Parathyroid adenoma (tissue), 2 donors: ENCODE measurements around the gene CFAP20.

ENCODE experiments used
- H2AFZ ChIP-seq: fragments of 300-600 bp; sonication (generic); one replicate; pipeline ENCODE4 v1.7.0; 2017; ENCODE audit warnings: antibody characterized with exemption, mild to moderate bottlenecking
- H3K27ac ChIP-seq: fragments of 300-600 bp; sonication (generic); one replicate; pipeline ENCODE4 v1.7.0; 2017
- H3K27me3 ChIP-seq: fragments of 300-600 bp; sonication (generic); one replicate; pipeline ENCODE4 v1.7.0; 2017; ENCODE audit warnings: low read length; ENCODE audit not compliant: control insufficient read depth, insufficient read depth
- H3K36me3 ChIP-seq: fragments of 300-600 bp; sonication (generic); one replicate; pipeline ENCODE4 v1.7.0; 2017; ENCODE audit warnings: low read length; ENCODE audit not compliant: control insufficient read depth, insufficient read depth
- H3K4me1 ChIP-seq: fragments of 300-600 bp; sonication (generic); one replicate; pipeline ENCODE4 v1.7.0; 2017; ENCODE audit warnings: control low read depth
- H3K4me2 ChIP-seq: fragments of 300-600 bp; sonication (generic); one replicate; pipeline ENCODE4 v1.7.0; 2017; ENCODE audit warnings: low read length
- H3K4me3 ChIP-seq: fragments of 300-600 bp; sonication (generic); one replicate; pipeline ENCODE4 v1.7.0; 2017; ENCODE audit warnings: low read depth, low read length
- H3K79me2 ChIP-seq: fragments of 300-600 bp; sonication (generic); one replicate; pipeline ENCODE4 v1.7.0; 2017; ENCODE audit warnings: control low read depth
- H3K9ac ChIP-seq: fragments of 300-600 bp; sonication (generic); one replicate; pipeline ENCODE4 v1.7.0; 2017; ENCODE audit warnings: mild to moderate bottlenecking
- H3K9me3 ChIP-seq: fragments of 300-600 bp; sonication (generic); one replicate; pipeline ENCODE4 v1.7.0; 2017; ENCODE audit warnings: low read length; ENCODE audit not compliant: control insufficient read depth
- TF ChIP-seq, protein P1 (sequence below): fragments of 300-600 bp; sonication (generic); IDR thresholded peaks from one replicate; pipeline ENCODE4 v1.7.0; 2017; ENCODE audit warnings: antibody characterized with exemption, mild to moderate bottlenecking
- donor health status: primary hyperparathyroidism.

The CFAP20 gene

DNA sequence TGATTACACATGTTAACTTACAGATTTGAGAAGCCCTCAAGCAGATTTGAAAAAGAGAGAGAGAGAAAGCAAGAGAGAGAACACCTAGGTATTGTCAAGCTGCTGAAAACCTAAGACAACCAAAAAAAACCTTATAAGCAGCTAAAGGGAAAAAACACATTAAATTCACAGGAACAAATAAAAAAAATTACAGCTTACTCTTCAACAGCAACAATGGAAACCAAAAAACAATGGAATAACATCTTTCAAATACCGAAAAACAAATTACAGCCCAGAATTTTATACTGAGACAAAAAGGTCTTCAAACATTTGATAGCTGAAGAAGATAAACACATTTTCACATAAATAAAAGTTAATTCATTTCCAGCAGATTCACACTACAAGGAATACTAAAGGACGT, 8.4 kb upstream of the CFAP20 start:
- TF ChIP-seq, protein P1, sequence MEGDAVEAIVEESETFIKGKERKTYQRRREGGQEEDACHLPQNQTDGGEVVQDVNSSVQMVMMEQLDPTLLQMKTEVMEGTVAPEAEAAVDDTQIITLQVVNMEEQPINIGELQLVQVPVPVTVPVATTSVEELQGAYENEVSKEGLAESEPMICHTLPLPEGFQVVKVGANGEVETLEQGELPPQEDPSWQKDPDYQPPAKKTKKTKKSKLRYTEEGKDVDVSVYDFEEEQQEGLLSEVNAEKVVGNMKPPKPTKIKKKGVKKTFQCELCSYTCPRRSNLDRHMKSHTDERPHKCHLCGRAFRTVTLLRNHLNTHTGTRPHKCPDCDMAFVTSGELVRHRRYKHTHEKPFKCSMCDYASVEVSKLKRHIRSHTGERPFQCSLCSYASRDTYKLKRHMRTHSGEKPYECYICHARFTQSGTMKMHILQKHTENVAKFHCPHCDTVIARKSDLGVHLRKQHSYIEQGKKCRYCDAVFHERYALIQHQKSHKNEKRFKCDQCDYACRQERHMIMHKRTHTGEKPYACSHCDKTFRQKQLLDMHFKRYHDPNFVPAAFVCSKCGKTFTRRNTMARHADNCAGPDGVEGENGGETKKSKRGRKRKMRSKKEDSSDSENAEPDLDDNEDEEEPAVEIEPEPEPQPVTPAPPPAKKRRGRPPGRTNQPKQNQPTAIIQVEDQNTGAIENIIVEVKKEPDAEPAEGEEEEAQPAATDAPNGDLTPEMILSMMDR = no peak
- Histone ChIP-seq H3K4me1 (no peaks in the 10 kb centered on the region), H3K79me2 (no peaks in the 10 kb centered on the region), H3K27me3 (no peaks in the 10 kb centered on the region), H3K4me3 (no peak overlapping the region), H3K4me2 (no peak overlapping the region), H3K9ac (no peak overlapping the region), H3K27ac (no peak overlapping the region), H3K36me3 (no peaks in the 10 kb centered on the region), H2AFZ (no peak overlapping the region), H3K9me3 (no peaks in the 10 kb centered on the region)

DNA sequence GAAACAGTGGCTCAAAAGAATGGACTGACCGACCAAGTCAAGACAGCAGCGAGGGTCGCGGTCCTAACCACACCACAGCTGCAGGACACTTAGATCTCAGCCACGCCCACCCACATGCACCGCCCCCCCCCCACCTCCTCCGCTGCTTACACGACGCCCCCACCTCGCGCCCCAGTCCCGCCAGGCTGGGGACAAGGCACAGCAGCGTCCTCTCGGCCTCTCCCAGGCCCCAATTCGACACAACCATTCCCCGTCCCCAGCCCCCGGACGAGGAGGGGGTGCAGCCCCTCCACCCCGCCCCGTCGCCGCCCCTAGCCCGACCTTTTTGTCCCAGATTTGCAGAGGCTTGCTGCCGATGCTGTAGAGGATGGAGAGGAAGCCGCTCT, 477 bp downstream of the CFAP20 start:
- Histone ChIP-seq H3K27ac (peak overlapping the region; percentile 79), H3K4me2 (peak overlapping the region; percentile 87), H3K4me3 (peak overlapping the region; percentile 94), H3K9ac (peak overlapping the region; percentile 28), H2AFZ (peak overlapping the region; percentile 62), H3K79me2 (peaks cover 35% of the 10 kb centered on the region), H3K36me3 (no peaks in the 10 kb centered on the region), H3K9me3 (no peaks in the 10 kb centered on the region), H3K27me3 (no peaks in the 10 kb centered on the region), H3K4me1 (peaks cover 8% of the 10 kb centered on the region)
- TF ChIP-seq, protein P1 = no peak

DNA sequence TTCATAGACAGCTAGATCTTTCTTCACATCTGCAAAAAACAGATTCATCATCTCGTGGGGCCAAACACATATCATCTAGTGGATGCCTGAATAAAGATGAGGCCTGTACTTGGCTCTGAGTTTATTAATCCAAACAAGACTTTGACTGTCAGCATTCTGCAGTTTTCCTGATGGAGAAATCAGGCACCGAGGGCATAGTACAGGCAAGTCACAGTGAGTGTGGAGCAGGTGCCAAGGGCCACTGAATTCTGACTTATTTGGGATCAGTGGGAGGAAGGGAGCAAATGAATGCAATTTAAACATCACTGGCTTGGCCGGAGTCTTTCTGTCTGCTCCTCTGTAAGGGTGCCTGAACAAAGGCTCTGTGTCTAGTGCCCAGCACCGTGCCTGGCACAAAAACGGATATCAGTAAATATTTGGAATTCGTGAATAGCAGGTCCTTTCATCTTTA, 975 bp downstream of the CFAP20 start:
- H3K4me3 ChIP-seq = peak overlapping the region; percentile 94
- no peaks in the 10 kb centered on the region for H3K27me3 ChIP-seq
- H3K27ac ChIP-seq = peak overlapping the region; percentile 75

DNA sequence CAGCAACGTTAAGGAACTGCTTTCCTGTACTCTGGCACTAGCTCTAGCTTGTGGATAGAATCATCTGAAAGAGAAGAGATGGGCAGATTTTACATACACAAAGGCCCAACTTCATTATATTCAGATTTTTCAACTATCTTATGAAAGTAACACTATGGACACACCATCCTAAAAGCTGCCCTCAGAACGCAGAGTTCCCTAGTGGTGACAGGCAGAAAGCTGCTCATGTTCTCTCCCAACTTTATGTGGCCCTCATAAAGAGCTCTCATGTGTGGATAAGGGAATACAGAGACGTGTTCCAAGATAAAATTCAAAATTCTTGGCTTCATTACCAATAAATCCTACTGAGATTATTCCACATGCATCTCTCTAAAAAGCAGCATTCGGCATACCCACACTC, 1.5 kb downstream of the CFAP20 start:
- H3K9me3 ChIP-seq = no peaks in the 10 kb centered on the region
- no peak overlapping the region for H2AFZ ChIP-seq
- H3K79me2 ChIP-seq = peaks cover 39% of the 10 kb centered on the region
- no peaks in the 10 kb centered on the region for H3K36me3 ChIP-seq
- peak overlapping the region; percentile 94 for H3K4me3 ChIP-seq
- H3K9ac ChIP-seq = no peak overlapping the region
- peak overlapping the region; percentile 87 for H3K4me2 ChIP-seq
- peak overlapping the region; percentile 75 for H3K27ac ChIP-seq
- H3K27me3 ChIP-seq = no peaks in the 10 kb centered on the region
- peaks cover 8% of the 10 kb centered on the region for H3K4me1 ChIP-seq
- TF ChIP-seq, protein P1 = no peak

More for the DNA sequence above, 975 bp downstream of the CFAP20 start:
- no peaks in the 10 kb centered on the region for H3K9me3 ChIP-seq
- H3K36me3 ChIP-seq = no peaks in the 10 kb centered on the region
- peaks cover 36% of the 10 kb centered on the region for H3K79me2 ChIP-seq
- H3K9ac ChIP-seq = no peak overlapping the region
- no peak overlapping the region for H2AFZ ChIP-seq
- H3K4me1 ChIP-seq = peaks cover 8% of the 10 kb centered on the region
- H3K4me2 ChIP-seq = peak overlapping the region; percentile 87
- TF ChIP-seq, protein P1 = no peak

DNA sequence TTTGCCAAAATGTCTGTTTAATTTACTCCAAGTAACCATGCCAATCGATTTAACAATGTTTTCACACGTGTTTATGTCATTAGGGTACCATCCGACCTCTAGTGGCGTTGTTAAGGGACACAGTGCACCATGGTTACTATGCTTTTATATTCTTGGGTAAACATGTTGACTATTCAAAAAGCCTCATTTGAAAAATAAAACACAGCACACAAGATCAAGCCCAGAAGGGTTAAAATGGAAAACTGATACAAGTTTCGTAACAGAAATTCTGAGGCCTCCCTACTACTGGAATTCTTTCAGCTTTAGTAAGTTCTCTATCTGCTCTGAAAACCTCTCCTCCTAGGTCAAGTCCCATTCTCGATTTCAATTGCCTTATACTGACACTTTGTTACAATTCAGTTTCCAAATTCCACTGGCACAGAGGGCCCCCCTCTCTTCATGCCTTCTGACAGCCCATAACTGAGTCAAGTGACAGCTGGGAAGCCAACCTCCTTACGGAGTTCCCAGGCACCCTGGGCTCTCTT, 2.1 kb downstream of the CFAP20 start:
- Histone ChIP-seq H3K9me3 (no peaks in the 10 kb centered on the region), H3K79me2 (peaks cover 45% of the 10 kb centered on the region), H3K27me3 (no peaks in the 10 kb centered on the region), H3K4me2 (peak overlapping the region; percentile 87), H3K4me3 (peak overlapping the region; percentile 94), H3K27ac (peak overlapping the region; percentile 75), H3K9ac (no peak overlapping the region), H2AFZ (no peak overlapping the region), H3K36me3 (no peaks in the 10 kb centered on the region), H3K4me1 (peaks cover 8% of the 10 kb centered on the region)
- TF ChIP-seq, protein P1 = peak; percentile 34
